HL-60/S4 treated with phorbol 12-myristate 13-acetate at 8.2 ng/mL for 4 days and 3 days (cell line): ENCODE measurements around the gene SBNO2.
"Not testable (repeated sequence)": the region's sequence is repeated elsewhere in the genome, so short reads cannot be mapped to it uniquely, and the experiment has no call there.

Experiments
- in situ Hi-C: fragments of 300-500 bp; cut with MboI; formaldehyde crosslinking; loops from 2 replicates; pipeline ENCODE4 v1.15.0; 2022; ENCODE audit warnings: low sequenced_read_pairs

Gene SBNO2

DNA sequence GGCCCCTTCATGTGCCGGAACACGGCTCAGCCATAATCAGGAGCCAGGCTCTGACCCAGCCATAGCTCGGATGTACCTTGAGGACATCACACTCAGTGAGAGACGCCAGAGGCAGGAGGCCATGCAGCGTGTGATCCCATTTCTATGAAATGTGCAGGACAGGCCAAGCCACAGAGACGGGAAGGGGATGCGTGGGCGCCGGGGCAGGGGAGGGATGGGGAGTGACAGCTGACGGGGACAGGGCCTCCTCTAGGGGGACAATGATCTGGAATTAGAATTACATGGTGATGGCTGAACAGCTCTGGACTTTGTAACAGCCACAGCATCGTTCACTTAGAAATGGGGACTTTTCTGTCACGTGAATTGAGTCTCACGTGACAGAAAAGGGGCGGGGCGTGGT is 34.9 kb downstream of the SBNO2 start:
- in situ Hi-C loops: no loop called here

DNA sequence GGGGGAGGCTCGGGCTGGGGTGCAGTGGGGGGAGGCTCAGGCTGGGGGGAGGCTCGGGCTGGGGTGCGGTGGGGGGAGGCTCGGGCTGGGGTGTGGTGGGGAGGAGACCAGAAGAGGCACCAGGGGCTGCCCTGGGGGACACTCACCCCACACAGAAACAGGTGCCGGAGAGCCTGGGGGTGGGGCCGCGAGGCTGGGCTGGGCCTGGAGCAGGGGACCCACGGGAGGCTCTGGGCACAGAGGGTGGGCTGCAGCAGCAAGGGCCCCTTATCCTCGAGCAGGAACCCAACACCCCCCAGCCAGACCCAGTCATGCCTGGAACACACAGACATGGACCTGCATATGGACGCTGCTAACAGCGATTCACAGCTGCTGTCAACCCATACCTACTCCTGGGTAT is 35.9 kb downstream of the SBNO2 start:
- in situ Hi-C loops: no loop called here

DNA sequence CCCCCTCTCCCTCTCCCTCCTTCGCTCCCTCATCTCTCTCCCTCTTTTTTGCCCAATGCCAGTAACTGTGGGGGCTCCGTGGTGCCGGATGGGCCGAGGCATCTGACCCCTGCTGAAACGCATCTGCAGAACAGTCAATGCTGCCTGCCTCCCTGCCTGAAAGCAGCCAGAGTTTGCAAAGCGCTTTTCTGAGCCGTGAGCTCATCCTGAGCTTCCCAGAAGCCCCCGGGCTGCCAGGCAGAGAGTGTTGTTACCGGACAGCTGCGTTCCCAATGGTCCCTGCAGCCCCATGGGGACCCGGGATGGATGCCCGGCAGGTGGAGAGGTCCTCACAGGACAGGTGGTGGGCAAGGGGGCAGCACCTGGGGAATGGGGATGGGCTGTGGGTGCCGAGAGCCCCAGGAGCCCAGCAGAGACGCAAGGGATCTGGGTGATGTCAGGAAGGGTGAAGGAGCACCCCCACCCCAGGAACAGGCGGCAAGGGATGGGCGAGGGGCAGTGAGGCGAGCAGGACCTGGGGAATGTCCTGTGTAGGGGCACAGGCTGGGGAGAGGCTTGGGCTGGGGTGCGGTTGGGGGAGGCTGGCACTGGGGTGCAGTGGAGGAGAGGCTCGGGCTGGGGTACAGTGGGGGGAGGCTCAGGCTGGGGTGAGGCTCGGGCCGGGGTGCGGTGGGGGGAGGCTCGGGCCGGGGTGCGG is 37.3 kb downstream of the SBNO2 start:
- in situ Hi-C loops: no loop called here

DNA sequence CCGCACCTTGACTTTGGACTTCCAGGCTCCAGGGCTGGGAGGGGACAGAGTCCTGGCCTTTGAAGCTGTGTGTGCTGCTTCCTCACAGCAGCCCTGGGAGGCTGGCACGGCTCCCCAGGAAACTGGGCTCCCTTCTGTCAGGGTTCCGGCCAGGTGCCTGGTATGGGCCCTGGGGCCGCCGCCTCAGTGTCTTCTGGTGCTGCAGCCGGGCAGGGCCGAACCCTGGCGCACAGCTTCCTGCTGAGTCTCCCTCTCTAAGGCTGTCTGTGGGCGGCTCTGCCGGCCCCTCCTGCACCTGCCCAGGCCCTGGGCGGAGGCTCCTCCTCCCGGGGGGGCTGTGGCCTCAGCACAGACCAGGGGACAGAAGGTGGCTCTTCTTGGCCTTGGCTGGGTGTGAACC is 37.9 kb downstream of the SBNO2 start:
- in situ Hi-C loops: no loop called here

DNA sequence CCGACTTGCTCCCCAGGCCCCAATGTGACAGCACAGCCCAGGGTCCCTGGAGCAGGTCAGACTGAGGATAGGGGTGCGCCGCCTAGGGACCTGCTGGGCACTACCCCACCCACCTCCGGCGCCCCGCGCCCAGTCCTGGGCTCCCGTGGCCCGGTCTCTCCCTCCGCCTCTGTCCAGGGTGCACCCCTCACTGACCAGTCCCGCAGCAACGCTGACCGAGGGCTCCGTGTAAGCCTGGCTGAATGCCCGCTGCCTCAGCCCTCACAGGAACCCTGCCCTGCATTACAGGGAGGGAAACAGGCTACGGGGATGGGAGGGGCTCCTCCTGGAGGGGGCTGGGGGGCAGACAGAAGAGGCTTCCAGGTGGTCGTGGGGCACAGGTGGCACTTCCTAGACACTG is 38.6 kb downstream of the SBNO2 start:
- in situ Hi-C loops: no loop called here

DNA sequence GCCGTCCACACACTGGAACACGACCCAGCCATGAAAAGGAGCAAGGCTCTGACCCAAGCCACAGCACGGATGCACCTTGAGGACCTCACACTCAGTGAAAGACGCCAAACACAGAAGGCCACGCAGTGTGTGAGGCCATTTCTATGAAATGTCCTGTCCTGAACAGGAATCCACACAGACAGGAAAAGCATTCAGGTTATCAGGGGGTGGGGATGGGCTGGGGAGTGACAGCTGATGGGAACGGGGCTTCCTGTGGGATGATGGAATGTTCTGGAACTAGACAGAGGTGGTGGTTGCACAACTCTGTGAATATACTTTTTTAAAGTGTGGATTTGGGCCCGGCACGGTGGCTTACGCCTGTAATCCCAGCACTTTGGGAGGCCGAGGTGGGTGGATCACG is 39.6 kb downstream of the SBNO2 start:
- in situ Hi-C loops: no loop called here

DNA sequence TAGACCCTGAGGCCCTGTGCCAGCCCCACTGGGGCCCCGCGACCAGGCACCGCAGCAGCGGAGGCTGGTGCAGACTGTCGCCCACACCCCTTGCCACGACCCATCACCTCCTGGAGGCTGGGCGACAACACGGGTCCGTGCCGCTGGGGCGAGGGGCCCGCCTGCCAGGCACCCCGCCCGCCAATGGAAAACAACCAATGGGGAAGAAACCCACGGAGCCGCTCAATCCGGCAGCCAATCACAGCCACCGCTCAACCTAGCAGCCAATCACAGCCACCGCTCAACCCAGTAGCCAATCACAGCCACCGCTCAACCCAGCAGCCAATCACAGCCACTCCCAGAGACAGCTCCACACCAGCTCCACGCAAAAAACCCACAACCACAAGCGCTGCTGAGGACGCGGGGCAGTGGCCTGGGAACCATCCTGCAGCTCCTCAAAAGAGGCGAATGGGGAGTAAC is 40.6 kb downstream of the SBNO2 start:
- in situ Hi-C loops: no loop called here

DNA sequence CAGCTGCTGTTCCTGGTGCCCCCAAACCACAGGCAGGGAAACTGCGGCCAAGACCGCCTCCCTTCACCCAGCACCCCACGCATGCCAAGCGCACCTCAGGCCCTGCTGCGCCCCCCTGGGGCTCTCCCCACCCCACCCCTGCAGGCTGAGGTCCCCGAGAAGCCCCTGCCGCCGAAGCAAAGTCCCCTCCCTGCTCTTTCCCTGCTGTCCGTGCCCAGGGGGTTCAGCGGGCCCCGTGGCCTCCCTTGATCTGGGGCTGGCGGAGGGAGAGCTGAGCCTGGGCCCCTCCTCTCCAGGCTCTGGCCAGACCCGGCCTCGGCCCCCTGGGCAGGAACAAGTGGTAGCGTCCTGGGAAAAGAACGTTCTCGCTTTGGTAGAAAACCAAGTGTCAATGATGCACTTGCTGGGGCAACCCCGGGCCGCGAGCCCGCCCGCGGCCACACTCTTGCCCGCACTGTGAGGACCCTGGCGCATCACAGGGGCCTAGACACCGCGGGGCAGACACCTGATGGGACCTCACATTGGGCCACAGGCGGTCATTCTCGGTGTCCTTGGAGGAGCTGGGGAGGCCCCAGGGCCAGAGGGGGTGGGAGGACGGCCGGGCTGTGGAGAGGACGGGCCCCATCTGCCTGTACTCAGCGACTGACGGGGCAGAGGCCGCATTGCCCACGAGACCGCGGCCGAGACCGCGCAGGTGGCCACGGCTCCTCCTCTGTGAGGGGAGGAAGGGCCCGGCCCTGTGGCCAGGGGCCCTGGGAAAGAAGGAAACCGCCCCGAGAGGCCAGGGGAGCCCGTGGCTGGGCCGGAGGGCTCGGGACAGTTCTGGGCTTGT is 41.3 kb downstream of the SBNO2 start:
- in situ Hi-C loops: no loop called here

DNA sequence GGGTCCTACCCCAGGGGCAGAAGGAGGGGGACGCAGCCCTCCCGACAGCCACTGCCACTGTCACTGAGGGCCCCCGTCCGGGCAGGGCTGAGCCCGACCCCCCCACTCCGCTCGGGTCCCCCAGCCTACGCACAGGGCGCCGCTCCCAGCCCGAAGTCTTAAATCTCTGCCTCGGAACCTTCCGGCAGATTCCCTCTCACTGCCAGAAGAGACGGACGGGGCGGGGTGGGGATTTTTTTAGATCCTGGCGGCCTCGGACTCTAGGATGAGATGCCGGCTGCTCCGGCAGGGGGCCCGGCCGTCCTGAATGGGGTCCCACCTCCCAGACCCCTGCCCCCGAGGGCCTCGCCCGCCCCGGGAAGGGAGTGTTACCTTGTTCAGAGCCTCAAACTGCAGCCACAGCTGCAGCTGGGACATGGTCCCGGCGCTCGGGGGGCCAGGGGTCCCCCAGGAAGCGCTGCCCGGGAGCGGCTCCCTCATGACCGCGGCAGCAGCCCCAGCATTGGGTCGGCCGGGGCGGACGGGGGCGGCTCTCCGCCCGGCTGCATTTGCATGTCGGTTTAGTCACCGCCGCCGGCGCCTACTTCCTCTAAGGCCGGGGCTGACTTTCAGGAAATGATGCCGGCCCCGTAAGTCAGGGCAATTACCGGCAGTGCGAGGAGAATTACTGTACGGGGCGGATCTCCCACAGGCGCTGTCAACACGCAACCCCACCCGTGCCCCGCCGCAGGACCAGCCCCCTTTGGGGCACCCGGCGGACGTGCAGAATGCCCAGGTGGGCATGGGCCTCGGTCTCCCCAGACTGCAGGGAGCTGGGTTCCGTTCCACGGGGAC is 42.1 kb downstream of the SBNO2 start:
- in situ Hi-C loops: no loop called here

DNA sequence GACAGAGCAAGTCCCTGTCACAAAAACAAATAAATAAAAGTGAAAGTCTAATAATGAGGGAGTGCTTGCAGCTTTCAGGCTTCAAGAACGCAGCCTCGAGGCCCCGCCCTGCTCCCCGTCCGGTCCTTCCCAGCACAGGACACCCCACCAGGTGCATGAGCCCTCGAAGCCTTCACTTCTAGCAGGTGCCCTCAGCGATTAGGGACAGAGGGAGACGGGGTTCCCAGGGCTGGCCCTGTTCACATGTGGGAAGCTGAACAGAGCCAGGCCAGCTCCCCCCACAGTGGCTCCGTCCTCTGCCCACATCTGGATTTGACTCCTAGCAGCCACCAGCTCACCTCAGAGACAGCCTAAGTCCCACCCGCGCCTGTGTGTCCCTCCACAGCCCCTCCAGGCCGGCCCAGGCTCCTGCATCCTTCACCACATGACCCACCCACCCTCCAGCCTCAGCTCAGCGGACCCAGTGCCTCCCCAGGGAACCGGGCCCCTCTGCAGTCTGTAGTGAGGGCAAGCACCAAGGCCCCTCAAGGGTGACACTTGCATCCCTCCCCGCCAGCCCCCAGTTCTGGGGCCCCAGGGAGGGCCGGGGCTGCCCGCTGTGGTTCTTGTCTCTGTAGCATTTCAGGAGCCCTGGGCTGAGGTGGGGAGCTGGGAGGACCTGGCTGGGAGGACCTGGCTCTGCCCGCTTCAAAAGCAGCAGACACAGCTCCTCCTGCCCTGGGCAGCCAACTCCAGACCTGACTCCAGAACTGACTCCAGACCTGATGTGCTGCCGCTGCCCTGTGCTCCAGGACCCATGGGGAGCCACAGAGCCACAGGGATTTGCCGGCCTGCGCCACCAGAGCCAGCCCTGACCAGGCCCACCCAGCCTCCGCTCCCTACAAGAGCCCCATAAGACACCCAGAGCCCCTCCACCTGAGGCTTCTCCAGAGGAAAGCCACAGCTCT is 43.0 kb downstream of the SBNO2 start:
- in situ Hi-C loops: no loop called here

DNA sequence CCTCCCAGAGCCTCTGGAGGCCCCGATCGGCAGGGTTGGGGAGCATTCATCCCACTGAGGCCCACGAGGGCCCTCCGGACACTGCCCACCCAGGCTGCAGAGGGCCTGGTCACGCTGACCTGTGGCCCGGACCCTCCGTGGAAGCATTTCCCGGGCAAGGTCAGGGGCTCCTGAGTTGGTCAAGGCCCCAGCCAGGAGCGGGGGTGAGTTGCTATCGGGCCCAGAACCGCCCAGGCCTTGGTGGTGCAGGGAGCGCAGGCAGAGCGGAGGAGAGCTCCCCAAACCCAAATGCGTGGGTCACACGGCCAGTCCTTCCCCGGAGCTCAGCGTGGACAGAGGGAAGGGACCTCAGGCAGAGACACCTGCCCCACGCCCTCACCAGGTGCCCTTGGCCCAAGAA is 44.5 kb downstream of the SBNO2 start:
- in situ Hi-C loops: no loop called here

DNA sequence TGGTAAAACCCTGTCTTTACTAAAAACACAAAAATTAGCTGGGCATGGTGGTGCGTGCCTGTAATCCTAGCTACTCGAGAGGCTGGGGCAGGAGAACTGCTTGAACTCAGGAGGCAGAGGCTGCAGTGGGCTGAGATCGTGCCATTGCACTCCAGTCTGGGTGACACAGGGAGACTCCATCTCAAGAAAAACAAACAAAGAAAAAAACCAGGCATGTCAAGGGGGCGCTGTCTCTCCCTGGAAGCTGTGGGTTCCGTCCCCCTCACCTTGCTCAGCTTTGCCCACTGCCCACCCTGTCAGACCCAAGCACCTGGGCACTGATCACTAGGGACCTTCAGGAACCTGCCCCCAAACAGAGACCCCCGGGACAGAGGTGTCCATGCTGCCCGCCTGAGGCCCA is 45.0 kb downstream of the SBNO2 start:
- in situ Hi-C loops: not testable (repeated sequence)

DNA sequence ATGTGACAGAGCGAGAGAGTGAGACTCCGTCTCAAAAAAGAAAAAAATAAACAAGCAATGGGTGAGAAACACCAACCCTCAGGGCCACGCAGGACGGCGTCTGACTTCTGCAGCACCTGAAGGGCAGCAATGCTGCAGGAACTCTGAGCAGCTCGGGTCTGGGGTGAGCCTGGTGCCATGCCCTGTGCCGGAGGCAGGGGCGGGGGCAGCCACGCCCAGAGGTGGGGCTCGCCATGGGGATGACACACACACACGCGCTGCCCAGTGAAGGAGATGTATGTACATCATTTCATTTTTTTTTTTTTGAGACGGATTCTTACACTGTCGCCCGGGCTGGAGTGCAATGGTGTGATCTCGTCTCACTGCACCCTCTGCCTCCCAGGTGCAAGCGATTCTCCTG is 46.0 kb downstream of the SBNO2 start:
- in situ Hi-C loops: no loop called here

DNA sequence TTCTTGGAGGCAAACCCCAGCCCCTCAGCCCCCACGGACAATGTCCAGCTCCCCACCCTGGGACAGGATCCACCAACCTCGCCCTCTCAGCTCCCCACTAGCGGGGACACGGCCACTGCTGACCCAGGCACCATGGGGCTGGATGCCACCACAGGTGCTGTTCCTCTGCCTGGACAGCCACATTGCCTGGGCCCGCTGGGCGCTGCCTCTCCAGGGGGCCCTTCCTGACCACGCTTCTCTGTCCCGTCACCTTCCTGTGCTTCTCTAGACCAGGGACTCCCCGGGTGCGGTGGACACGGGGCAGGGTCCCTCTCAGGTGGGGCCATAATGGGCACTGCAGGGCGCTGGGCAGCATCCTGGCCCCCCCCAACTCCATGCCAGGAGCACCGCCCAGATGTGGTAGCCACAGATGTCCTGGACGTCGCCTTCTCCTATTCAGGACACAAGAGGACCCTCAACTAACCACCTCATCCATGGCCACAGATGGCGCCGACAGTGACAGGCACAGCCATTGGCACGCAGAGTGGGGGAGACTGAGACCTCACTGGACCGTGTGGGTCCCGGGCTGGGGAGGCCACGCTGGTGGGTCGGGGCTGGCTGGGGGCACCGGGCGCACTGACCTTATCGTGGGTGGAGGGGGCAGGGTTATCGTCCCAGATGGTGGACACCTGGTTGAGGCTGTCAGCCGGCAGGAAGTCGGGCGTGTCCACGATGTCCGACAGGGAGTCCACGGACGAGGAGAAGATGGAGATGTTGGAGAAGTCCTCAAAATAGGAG is 46.9 kb downstream of the SBNO2 start:
- in situ Hi-C loops: no loop called here

DNA sequence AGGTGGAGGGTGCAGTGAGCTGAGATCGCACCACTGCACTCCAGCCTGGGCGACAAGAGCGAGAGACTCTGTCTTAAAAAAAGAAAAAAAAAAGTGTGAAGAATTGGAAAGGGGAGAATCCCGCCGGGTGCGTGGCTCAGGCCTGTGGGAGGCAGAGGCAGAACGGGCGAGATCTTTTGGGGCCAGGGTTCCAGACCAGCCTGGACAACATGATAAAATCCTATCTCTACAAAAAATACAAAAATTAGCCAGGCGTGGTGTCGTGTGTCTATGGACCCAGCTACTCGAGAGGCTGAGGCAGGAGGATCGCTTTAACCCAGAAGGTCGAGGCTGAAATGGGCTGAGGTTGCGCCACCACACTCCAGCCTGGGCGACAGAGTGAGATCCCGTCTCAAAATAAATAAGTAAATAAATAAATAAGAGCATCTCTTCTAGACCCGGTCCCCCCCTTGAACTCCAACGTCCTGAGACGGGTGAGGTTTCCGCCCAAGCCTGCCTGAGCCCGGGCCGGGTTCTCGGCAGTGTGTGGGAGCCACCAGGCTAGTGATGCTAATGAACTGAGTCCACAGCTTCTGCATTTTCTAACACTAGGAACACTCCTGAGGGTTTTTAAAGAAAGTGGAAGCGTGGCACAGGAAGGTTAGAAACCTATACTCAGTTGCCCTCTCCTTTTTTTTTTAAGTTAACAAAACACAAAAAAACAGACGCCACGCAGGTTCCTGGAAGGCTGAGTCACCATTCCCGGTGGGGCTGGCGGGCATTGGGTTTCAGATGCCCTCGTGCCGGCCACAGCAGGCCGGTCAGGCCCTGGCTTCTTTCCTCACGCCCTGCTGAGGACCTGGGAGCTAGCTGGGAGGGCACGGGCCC is 48.2 kb downstream of the SBNO2 start:
- in situ Hi-C loops: no loop called here

DNA sequence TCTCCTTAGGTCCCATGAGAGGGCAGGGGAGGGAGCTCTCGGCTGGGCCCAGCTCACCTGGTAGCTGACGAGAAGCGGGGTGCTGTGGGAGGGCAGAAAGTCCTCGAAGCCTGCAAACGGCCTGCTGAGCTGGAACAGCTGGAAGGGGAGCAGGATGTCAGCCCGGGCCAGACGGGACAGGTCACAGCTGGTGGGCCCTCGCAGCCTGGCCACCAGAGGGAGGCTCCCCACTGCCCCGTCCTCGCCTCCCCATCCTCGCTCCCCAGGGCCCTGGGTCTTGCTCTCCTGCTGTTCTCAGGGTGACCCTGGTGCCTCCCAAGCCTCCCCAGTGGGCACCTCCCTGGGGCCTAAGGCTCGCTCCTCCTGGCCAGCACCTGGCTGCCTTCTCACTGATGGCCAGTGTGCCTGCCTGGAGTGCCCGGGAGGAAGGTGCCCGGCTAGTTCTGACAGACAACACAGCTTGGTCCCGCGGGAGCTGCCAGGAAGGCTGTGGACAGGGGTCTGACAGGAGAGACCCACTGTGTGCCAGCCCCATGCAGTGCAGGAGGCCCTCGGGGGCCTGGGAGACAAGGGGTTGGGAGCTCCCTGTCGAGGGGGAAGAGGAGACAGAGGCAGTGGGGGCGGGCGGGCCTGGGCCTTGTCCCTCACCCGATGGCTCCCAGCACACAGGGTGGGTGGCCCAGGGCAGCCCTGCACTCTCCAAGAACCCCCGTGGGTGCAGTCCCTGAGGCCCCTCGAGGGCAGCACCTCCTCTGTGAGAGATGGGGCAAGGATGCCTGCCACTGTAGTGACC is 50.0 kb downstream of the SBNO2 start:
- in situ Hi-C loops: no loop called here

DNA sequence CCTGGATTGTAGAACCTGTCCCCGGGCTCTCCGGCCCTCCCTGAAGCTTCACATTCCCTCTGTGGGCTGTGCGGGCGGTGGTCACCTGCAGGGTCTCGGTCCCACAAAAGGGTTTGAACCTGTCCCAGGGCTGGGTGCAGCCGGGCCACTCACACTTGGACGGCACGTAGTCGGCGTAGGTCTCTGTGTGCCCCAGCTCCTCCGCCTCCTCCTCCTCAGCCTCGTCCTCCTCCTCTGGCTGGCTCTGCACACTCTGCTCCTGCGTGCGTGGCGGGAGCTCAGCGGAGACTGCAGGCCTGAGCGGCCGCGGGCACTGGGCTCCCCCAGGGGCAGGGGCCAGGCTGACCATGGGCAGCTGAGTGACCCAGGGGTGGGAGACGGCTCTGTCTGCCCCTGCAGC is 50.7 kb downstream of the SBNO2 start:
- in situ Hi-C loops: no loop called here

DNA sequence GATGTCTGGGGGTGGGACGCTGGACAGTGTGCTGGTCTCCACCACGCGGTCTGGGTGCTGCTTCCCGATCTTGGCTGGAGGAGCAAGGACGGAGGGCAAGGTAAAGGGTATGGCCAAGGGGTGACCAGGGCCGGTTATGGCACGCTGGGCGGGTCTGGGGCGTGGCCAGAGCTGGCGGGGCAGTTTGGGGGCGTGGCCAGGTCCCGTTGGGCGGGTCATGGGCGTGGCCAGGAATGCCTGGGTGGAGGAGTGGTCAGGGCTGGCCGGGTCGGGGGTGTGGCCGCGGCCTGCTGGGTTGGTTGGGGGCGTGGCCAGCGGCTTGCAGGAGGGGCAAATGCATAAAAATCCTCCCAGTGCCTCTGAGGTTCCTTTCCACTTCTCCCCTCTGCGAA is 51.1 kb downstream of the SBNO2 start:
- in situ Hi-C loops: no loop called here
